DOHH2 (cell line): ENCODE data around the gene SPOCK1.

Source experiments
- H3F3A ChIP-seq: fragments of 200-600 bp; sonication (generic), shearing (Covaris generic); 2 replicates; pipeline ENCODE4 v1.6.0; 2016; ENCODE audit warnings: antibody characterized with exemption, mild to moderate bottlenecking; ENCODE audit not compliant: control insufficient read depth, insufficient read depth
- H3K27ac ChIP-seq: fragments of 200-600 bp; sonication (generic); 2 replicates; pipeline ENCODE4 v1.5.1; 2014; ENCODE audit warnings: low read depth, mild to moderate bottlenecking, low read length, moderate library complexity
- H3K27me3 ChIP-seq: fragments of 200-600 bp; sonication (generic); 2 replicates; pipeline ENCODE4 v1.6.1; 2014; ENCODE audit warnings: mild to moderate bottlenecking, low read length, mixed read lengths; ENCODE audit not compliant: control insufficient read depth
- H3K36me3 ChIP-seq: fragments of 200-600 bp; sonication (generic); 2 replicates; pipeline ENCODE4 v1.6.1; 2014; ENCODE audit warnings: mild to moderate bottlenecking, low read length, moderate library complexity, mixed read lengths; ENCODE audit not compliant: control insufficient read depth
- H3K4me1 ChIP-seq: fragments of 200-600 bp; sonication (generic); 2 replicates; pipeline ENCODE4 v1.6.1; 2014; ENCODE audit warnings: mild to moderate bottlenecking, low read length, mixed read lengths; ENCODE audit not compliant: control insufficient read depth
- H3K4me2 ChIP-seq: fragments of 200-600 bp; sonication (generic); 2 replicates; pipeline ENCODE4 v1.6.0; 2014; ENCODE audit warnings: mild to moderate bottlenecking, low read length, moderate library complexity
- H3K4me3 ChIP-seq: fragments of 200-600 bp; sonication (generic); 2 replicates; pipeline ENCODE4 v1.5.1; 2014; ENCODE audit warnings: mild to moderate bottlenecking, low read length, mixed read lengths
- H3K79me2 ChIP-seq: fragments of 200-600 bp; sonication (generic); 2 replicates; pipeline ENCODE4 v1.6.1; 2014; ENCODE audit warnings: mild to moderate bottlenecking, low read length, mixed read lengths; ENCODE audit not compliant: control insufficient read depth
- H3K9me2 ChIP-seq: fragments of 200-600 bp; sonication (generic); replicated peaks from 2 replicates; pipeline ENCODE4 v1.6.1; 2014; ENCODE audit warnings: mild to moderate bottlenecking, low read length, mixed read lengths; ENCODE audit not compliant: control insufficient read depth
- H3K9me3 ChIP-seq: fragments of 200-600 bp; sonication (generic); 2 replicates; pipeline ENCODE4 v1.6.1; 2014; ENCODE audit warnings: antibody characterized with exemption, low read length, mixed read lengths; ENCODE audit not compliant: control insufficient read depth, insufficient read depth
- H4K20me1 ChIP-seq: fragments of 200-600 bp; sonication (generic); 2 replicates; pipeline ENCODE4 v1.6.0; 2014; ENCODE audit warnings: low read depth, mild to moderate bottlenecking, antibody characterized with exemption, low read length, moderate library complexity; ENCODE audit not compliant: control insufficient read depth, insufficient read depth
- CTCF ChIP-seq: fragments of 200-600 bp; sonication (generic); IDR thresholded peaks from one replicate; pipeline ENCODE4 v1.5.1; 2014; ENCODE audit warnings: antibody characterized with exemption, mild to moderate bottlenecking, low read depth, low read length; ENCODE audit not compliant: poor library complexity, severe bottlenecking
- EZH2phosphoT487 ChIP-seq: fragments of 200-600 bp; sonication (generic); IDR thresholded peaks from 2 replicates; pipeline ENCODE4 v1.6.1; 2017; ENCODE audit warnings: borderline replicate concordance, mild to moderate bottlenecking, antibody characterized with exemption, low read length, moderate library complexity, mixed read lengths

Gene SPOCK1

GRCh38 chr5:137037848-137038247 lies 461.3 kb downstream of the SPOCK1 start:
- H3K27me3 ChIP-seq: no peaks in the 10 kb centered on the region
- H3K36me3 ChIP-seq: no peaks in the 10 kb centered on the region
- H3F3A ChIP-seq: no peaks in the 10 kb centered on the region
- no peak overlapping the region for H3K4me3 ChIP-seq
- no peaks in the 10 kb centered on the region for H3K4me1 ChIP-seq
- H3K4me2 ChIP-seq: no peak overlapping the region
- H3K9me2 ChIP-seq: no peaks in the 10 kb centered on the region
- H3K27ac ChIP-seq: no peak overlapping the region
- H4K20me1 ChIP-seq: no peaks in the 10 kb centered on the region
- no peaks in the 10 kb centered on the region for H3K9me3 ChIP-seq
- no peaks in the 10 kb centered on the region for H3K79me2 ChIP-seq
- TF ChIP-seq CTCF (peak; percentile 22), EZH2phosphoT487 (no peak)

- Histone ChIP-seq H3K9me3 (no peaks in the 10 kb centered on the region), H3K36me3 (no peaks in the 10 kb centered on the region), H3K4me2 (no peak overlapping the region), H3K27me3 (no peaks in the 10 kb centered on the region), H3K9me2 (no peaks in the 10 kb centered on the region), H3K4me1 (no peaks in the 10 kb centered on the region), H3F3A (no peaks in the 10 kb centered on the region), H4K20me1 (no peaks in the 10 kb centered on the region), H3K4me3 (no peak overlapping the region), H3K27ac (no peak overlapping the region), H3K79me2 (no peaks in the 10 kb centered on the region)
- TF ChIP-seq EZH2phosphoT487: no peak
- no peak for TF ChIP-seq CTCF
Observed at GRCh38 chr5:137036640-137037039, 462.5 kb downstream of the SPOCK1 start.

- no peaks in the 10 kb centered on the region for H3K9me2 ChIP-seq
- H3K27me3 ChIP-seq: no peaks in the 10 kb centered on the region
- no peaks in the 10 kb centered on the region for H3K4me1 ChIP-seq
- no peak overlapping the region for H3K4me3 ChIP-seq
- no peaks in the 10 kb centered on the region for H4K20me1 ChIP-seq
- TF ChIP-seq EZH2phosphoT487: no peak
- no peak for TF ChIP-seq CTCF
- H3K27ac ChIP-seq: no peak overlapping the region
- H3F3A ChIP-seq: no peaks in the 10 kb centered on the region
- no peaks in the 10 kb centered on the region for H3K79me2 ChIP-seq
- H3K36me3 ChIP-seq: no peaks in the 10 kb centered on the region
- H3K9me3 ChIP-seq: no peaks in the 10 kb centered on the region
- no peak overlapping the region for H3K4me2 ChIP-seq
Observed at GRCh38 chr5:137035480-137035878, 463.6 kb downstream of the SPOCK1 start.
